GM21423 (cell line): ENCODE measurements around the gene FOXB1.
A peak's percentile ranks its signal among the peaks of the same experiment; 100 is the strongest.

Experiments
- ATAC-seq: cut with Tn5 transposase; IDR thresholded peaks from one replicate; pipeline ENCODE4 v1.9.1; 2021; ENCODE audit warnings: mild to moderate bottlenecking, moderate library complexity; ENCODE audit not compliant: unreplicated experiment

The FOXB1 gene

DNA sequence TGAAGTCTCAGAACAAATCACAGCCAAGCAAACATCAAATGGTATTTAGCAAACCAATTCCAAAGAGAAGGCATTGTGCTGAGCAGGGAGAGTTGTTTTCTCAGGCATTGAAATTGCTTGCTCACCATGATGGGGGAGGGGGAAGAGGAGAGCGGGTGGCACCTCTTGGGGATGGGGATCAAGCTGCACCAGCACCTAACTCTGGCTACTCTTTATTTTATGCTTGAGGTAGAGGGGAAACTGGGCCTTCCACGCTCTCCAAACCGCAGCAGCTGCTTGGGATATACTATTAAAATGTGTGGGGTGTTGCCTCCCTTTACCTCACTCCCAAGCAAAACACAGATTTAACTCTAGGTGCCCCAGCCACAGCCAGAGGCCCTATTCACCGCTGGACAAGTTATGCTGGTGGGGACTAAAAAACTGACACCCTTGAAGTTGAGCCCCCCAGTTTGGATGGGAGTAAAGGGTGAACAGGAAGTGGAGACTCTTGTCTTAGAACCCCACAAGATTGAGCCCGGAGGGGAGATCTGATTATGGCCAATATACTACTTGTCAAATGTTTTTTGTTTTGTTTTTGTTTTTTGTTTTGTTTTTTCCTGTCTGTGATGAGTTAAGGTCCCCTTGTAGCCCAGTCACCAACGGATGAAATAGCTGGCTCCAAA lies 5.0 kb upstream of the FOXB1 start:
- no peak for ATAC-seq

DNA sequence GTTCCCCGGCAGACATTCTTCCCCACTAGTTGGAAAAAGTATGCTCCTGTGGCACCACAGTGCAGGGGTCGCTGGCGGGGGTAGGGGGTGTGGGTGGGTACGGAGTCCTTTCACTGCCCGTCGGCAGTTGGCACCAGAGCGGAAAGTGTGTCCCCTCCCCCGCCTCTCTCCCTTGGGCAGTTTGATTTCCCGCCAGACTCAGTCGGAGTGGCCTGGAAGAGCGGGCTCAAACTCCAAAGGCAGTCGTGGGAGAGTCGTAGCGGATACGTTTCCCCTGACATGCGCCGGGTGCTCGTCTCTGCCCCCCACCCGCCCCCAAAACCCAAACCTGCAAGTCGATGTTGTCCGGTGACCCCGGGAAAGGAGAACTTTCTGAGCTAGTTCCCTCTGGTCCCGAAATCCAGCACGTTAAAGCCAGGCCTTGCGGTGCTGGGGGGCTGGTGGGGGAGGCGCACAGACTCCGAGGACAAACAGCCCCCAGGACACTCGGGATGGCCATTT lies 4.4 kb upstream of the FOXB1 start:
- no peak for ATAC-seq

DNA sequence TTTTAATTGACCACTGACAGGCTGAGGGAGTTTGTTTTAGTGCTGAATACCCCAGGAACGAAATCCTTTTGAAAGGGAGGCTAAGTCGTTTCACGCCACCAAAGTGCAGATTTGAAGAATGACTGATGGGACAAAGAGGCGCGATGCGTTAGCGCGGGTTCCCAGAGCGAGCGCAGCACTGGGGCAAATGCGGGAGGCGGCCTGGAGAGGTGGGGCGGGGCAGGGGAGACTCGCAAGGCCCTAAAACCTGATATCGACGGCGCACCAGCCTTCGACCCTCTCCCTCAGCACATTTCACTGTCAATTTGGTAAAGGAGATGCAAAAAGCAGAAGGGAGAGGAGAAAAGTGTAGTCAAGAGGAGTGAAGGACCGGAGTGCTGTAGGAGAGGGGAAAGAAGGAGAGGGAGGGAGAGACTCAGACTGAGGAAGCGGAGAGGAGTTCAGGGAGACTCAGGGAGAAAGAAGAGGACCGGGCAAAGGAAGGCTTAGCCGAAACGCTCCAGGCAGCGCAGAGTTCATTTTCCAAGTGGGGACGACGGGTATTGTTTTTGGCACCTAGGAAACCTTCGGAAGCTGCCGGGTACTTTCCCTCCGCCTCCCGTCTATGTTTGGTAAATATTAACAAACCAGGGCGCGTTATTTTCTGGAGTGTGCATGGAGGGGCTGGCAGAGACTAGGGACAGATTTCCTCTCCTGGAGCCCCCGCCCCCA lies 3.8 kb upstream of the FOXB1 start:
- ATAC-seq = no peak

DNA sequence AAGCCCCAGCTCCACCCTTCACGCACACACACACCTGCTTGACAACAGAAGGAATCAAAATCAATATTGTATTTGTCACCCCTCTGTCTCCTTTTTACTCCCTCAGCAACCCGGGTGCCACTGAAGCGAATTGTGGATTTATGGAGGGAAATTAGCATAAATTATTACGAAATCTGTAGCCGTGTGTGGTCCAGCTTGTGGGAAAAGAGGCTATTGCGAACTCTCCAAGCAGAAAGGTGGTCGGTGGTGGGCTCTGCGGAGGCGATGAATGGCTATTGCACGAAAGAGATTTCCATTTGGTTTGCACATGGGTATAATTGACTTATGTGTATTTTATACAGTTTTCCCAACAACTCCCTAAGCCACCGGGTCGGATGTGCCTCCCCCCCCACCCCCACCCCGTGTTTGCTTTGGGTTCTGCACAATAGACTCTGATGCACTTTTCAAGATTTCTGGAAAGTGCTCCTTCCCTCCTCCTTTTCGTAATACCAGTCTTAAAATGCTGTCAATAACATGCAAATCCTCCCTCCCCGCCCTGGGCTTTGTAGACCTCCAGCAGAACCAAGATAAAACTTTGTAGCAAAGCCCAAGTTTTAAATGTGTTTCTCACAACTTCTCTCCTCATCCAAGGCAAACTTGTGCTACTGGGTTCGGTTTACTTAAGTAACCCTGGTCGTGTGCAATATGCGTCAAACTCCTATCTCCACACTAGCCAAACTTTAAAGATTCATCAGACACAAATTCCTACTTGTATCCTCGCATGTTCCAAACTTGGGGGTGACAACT lies 3.1 kb upstream of the FOXB1 start:
- no peak for ATAC-seq

DNA sequence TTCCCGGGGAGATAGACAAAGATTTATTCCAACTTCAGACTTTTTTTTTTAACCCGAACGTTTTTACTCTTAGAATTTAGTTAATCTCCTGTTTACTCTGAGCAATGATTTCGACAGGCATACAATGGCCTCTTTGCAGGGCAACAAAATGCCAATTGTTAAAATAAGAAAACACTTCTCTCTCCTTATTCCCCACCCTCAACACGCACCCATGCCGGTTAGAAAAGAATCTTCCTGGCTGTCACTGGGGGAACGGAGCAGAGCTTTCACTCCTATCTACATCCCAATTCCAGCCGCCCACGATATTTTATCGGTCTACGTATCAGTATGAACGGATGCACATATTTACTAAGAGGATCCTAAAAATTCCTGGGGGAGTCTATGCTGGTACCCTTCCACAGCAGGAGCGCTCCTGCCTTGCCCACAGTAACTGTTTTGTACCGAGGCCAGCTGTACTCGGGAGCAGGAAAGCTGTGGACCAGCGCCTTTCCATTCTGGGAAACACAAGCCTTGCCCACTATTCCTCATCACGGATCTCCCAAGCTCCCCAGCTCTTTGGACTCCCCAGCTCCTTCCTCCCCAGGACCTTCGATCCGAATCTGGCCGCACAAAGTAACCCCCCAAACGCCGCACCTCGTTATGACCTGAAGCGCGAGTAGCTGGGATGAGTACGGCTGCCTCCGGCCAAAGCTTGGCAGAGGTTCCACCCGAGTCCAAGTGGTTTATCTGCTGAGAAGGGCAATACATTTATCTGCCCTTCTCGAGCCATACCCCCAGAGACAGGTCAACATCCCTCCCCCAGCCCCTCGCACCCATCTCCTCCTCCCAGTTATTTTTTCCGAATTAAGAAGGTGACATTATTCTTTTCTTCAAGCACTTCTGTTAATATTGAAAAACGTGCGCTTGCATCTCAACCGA lies 2.2 kb upstream of the FOXB1 start:
- no peak for ATAC-seq

DNA sequence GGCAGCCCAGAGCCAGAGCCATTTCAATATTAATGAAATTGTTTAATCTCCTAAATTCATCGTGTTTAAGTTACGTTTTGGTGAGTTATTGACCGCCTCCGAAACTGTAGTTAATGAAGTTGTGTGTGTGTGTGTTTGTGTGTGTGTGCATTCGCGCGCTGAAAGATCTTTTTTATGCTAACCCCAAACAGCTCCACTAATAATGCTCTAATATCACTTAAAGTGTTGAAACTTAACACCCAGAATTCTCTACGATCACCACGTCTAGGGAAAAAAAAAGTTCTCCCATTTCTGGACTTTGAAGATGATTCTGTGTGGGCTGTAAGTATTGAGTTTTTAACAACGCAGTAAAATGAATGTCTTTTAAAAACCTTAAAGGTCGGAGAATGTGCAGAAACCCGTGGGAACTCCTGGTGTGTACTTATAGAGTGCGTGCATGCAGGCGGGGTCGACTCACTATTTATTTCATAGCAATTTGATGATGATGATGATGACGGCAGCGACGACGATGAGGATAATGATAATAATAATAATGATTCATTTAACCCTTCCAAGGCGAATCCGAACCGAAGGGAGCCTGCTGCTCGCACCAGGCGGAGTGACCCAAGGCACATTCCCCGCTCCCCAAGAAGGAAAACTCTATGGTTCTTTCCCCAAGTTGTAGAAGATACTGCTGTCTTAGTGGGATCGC lies 1.4 kb upstream of the FOXB1 start:
- no peak for ATAC-seq

DNA sequence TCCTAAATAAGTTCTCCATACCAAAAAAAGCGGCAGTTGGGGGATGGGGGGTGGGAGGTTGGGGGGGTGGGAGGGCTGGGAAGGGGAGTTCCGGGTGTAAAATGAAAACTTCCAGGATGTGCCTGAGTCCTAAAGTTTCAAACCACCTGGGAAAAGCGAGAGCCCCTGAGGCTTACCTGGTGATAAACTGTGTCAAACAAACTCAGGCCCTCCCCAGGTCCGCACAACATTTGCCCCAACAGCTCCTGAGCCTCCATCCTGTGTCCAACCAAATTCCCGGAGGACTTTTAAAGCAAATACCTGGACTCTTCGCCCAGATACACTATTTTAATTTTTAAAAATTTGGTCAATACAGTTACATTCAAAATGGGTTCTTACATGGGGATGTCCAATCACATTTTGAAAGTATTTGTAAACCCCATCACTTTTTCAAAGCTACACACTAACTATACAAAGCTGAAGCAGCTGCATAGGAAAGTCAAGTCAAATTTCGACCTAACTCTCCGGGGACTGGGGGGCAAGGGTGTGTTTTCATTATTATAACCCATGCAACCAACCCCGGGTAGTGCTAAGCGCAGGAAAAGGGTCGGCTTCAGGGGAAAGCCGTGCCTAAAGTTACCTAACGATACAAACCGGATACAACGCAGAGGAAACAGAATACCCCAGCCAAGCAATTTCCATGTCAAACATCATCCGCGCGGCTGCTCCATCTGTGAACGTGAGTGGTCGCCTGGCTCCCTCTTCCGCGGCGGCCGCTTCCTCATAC lies 685 bp upstream of the FOXB1 start:
- ATAC-seq = no peak

DNA sequence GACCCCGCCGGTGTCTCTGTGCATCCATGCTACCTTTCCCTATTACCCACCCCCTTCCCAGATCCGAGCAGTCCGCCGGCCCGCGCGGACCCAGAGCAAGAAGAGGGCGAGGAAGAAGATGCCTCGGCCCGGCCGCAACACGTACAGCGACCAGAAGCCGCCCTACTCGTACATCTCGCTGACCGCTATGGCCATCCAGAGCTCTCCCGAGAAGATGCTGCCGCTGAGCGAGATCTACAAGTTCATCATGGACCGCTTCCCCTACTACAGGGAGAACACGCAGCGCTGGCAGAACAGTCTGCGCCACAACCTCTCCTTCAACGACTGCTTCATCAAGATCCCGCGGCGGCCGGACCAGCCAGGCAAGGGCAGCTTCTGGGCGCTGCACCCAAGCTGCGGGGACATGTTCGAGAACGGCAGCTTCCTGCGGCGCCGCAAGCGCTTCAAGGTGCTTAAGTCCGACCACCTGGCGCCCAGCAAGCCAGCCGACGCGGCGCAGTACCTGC lies 788 bp downstream of the FOXB1 start:
- ATAC-seq = no peak

DNA sequence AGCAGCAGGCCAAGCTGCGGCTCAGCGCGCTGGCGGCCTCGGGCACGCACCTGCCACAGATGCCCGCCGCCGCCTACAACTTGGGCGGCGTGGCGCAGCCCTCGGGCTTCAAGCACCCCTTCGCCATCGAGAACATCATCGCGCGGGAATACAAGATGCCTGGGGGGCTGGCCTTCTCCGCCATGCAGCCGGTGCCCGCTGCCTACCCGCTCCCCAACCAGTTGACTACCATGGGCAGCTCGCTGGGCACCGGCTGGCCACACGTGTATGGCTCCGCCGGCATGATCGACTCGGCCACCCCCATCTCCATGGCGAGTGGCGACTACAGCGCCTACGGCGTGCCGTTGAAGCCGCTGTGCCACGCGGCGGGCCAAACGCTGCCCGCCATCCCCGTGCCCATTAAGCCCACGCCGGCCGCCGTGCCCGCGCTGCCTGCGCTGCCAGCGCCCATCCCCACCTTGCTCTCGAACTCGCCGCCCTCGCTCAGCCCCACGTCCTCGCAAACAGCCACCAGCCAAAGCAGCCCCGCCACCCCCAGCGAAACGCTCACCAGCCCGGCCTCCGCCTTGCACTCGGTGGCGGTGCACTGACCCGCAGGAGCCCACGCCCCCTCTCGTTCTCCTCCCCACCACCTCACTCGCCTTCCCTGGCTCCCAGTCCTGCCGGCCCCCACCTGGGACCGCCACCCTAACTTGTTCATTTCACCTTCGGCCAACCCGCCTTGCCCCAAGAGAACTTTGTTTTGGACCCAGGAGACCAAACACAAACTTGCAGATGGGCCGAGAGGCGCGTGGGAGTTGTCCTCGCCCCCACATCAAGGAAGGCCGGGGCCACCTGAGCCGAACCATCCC lies 1.5 kb downstream of the FOXB1 start:
- peak; percentile 16 for ATAC-seq

DNA sequence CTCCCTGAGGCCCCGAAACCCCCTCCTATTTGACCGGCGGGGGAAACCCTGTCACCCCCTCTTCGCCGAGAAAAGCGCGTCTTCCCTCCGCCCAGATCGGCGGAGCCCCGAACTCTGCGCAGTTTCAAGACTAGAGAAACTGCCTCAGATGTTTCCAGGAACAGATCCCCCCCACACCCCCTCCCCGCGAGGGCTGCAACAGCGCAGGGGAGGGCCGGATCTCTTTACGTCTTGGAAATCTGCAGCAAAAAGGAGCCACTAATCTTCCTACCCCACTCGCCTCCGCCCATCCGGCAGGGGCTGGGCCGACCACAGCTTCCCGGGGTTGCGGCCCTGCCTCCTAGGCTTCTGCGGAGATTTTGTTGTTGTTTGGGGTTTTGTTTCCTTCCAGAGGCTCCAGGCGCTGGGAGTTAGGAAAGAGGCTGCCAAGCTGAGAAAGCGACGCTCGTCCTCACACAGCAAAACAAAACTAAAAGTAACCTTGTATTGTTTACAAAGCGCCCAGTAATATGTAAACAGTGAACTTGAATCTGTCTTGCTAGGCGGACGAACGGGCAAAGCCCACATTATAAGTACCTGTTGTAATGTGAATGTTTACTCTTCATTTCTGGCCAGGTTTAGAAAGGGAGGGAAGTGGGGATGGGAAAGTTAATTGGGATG lies 2.2 kb downstream of the FOXB1 start:
- peak; percentile 58 for ATAC-seq

DNA sequence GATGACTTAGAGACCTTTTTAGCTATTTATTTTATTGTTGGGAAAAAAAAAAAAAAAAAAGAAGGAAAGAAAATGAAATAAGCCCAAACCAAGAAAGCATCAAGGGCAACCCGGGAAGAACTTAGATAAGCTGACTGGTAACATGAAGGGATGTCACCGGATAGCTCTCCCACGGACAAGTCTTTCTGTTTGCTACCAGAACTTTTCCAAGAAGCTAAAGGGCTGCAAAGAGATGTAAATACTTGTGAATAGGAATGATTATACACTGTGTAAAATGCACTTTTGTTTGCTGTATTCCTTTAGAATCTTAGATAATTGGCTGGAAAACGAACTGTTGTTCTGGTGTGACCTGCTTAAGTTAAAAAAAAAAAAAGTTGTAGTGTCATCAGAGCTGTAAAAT lies 2.8 kb downstream of the FOXB1 start:
- no peak for ATAC-seq

DNA sequence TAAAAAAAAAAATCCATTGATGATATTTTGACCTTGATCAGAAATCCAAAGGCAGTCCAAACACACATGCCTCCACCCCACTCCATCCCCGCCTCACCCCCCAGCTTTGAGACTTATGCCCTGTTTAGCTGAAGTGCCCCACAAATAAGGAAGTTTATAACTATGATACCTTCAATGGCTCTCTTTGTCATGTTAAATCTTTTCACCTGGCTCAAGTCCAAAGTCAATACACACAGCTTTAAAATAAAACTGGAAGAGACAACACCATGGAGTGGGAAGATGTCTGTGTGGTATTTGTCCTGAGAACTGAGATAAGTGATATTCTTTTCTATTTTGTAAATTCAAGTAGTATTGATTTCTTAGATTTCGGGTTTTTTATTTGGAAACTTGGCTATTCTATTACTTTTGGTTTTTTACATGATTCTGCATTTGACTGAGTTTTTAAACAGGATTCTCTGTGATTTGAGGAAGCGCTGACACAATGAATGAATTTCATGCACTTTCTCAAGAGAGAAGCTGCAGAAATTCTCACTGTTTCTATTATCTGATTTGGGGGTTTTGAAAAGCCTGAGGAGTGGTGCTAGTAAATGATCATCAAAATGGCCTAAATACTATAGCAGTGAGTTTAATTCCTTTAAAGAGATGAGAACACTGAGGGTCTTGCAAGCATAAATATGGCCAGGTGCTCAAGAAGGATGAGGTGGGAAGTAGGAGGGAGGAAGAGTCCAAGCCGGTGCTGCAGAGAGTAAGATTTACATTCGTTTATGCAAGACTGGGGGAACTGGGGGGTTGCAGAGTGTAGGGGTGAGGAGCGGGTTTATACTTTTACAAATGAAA lies 5.2 kb downstream of the FOXB1 start:
- no peak for ATAC-seq

DNA sequence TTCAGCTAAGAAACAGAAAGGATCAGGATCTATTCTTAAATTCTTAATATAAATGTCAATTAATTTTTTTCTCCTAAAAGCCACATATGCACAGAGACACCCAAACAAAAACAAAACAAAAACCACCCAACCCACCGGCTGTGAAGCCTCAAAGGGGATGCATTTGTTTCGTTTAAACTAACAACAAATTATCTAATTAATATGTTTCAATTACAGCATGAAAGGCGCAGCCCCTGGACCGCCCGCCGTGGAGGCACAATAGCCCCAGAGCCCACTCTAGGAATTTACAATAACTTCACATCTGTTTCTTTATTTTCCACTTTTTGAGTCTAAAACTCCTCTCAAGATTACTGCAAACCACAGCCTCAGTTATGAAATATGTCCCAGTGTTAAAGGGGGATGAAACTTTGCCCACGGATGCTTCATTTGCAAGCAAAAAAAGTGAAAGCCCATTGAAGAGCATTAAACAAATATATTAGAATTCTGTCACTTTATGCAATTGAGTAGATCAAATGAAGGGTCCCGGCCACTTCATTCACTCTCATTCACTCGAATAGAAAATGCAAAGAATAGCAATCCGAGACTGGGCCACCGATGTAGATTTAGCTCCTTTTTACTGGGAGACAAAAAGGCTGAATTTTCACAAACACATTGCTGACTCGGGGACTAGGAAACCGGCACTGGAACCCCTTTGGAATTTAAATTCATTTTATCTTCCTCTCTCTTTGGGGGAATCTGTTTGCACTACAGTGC lies 6.0 kb downstream of the FOXB1 start:
- no peak for ATAC-seq

DNA sequence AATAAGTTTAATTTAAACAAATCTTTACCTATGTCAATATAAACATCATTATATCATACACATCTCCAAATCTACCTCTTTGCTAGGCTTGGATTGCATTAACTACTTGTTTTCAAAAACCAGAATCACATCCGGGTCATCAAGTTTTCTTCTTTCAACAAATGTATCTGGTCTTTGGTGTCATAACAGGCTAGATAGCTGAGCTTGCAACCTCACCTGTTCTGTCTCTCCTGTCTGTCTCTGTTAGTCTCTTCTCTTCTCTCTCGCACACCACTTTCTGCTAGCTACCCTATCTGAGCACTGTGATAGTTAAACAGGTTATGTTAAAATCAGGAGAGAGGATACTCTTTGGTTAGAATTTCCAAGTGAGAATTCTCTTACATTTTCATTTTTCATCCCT lies 6.7 kb downstream of the FOXB1 start:
- no peak for ATAC-seq

DNA sequence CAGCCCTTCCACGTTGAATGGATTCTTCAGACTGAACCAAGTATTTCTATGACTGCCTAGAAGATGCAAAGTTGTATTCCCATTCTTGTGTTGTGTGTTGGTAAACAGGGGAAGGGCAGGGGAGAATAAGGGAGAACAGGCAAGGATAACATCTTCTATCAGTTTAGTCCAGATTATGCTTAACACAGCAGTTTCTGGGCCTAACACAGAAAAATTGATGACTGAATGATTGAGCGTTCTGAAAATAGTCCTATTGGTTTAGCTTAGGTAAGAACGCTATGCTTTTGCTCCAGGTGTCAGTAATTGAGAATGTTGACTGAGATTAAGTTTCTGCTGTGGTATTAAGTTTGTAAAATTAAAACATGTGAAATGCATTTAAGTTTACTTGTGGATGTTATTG lies 8.6 kb downstream of the FOXB1 start:
- no peak for ATAC-seq
